Stimulated activated CD4-positive, alpha-beta T cell treated with anti-CD3 and anti-CD28 coated beads, TNF-alpha, amount 100 ng/mL, for 4 hours (primary cell): ENCODE measurements around the gene PKP4.
"Not testable (repeated sequence)": the region's sequence is repeated elsewhere in the genome, so short reads cannot be mapped to it uniquely, and the experiment has no call there.

Source experiments
- DNase-seq, 3 experiments: peaks; one replicate each; pipeline ENCODE4 v3.0.0-alpha.2; 2020; ENCODE audit warnings: low read depth in 3 of 3

The PKP4 gene

GRCh38 chr2:158472829-158473228 is 16.1 kb downstream of the PKP4 start:
- DNase-seq = not testable (repeated sequence)

- DNase-seq = not testable (repeated sequence)
Measured at GRCh38 chr2:158473300-158473699, 16.5 kb downstream of the PKP4 start.

GRCh38 chr2:158473719-158474392 is 17.1 kb downstream of the PKP4 start:
- DNase-seq = no peak

DNA sequence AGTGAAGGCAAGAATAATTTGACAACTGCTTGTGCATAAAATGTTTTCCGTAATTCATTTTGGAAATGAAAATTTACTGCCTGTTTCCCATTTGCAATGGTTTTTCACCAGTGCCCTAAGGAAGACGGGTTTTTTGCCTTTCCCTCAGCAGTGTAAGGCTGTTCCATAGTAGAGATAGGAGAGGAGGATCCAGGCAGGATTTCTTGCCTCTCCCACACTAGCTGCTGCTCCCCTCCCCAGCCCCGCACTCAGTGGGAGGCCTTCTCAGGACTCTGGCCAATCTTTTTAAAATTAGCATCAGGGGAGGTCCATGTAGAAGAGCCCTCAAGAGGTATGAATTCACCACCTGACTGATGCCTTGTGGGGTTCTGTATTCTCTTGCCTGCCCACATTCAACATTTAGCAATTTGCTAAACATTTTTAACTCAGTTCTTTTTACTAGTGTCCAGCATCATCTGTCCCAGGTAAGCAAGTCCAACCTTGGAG is 17.8 kb downstream of the PKP4 start:
- not testable (repeated sequence) for DNase-seq

DNA sequence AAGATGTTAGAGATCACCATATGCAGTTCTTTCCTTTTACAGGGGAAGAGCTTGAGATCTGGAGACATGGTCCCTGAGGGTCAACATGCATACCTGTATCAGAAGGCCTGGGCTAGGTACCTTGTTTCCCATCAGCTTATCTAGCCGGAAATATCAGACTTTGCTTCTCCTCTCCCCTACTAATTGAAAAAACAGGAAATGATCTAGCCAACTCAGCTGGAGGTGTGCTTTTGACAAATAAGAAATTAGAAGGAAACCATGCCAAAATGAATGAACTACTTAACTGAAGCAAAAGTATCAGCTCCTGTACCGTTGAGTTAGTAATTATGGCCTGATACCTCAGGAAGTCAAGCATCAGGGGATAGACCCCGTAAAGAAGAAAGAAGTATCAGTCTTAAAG is 20.4 kb downstream of the PKP4 start:
- no peak for DNase-seq

- no peak for DNase-seq
Measured at GRCh38 chr2:158478237-158478636, 21.5 kb downstream of the PKP4 start.

- DNase-seq = no peak
Measured at GRCh38 chr2:158478816-158479215, 22.1 kb downstream of the PKP4 start.

DNA sequence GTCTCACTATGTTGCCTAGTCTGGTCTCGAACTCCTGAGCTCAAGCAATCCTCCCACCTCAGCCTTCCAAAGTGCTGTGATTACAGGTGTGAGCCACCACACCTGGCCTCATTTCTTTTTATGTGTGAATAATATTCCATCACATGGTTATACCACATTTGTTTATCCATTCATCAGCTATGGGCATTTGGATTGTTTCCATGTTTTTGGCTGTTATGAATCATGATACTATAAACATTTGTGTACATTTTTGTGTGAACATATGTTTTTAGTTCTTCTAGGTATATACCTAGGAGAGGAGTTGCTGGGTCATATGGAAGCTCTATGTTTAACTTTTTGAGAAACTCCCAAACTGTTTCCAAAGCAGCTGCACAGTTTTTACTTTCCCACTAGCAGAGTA is 24.4 kb downstream of the PKP4 start:
- DNase-seq = no peak

GRCh38 chr2:158482594-158482993 is 25.8 kb downstream of the PKP4 start:
- no peak for DNase-seq

DNA sequence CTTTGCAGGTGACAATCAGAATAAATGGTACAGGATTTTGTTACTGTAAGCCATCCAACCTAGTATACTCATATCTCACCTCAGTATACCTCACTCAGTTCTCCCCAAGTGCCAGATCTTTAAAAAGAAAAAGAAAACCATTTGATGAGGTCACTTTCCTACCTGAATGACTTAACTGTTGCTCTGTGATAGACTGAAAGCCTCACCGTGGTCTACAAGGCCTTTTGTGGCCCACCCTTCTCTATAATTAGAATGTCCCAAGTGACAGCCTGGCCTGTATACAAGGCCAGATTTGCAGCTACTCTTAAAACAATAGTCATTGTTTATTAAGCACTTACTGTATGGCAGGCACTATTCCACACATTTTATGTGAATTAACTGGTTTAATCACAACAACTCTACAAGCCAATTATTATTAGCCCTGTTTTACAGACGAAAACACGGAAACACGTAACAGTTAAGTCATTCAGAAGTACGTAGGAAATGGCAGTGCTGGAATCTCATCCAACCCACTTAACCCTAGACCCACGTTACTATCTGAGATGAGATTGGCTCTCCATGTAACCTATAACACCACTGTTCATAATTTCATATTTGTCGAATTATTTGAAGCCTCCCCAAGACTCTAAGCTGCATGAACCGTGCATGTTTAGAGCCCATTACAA is 28.3 kb downstream of the PKP4 start:
- DNase-seq = no peak

- DNase-seq = no peak
Measured at GRCh38 chr2:158486150-158486969, 29.6 kb downstream of the PKP4 start.

- DNase-seq = no peak
Measured at GRCh38 chr2:158486970-158487325, 30.2 kb downstream of the PKP4 start.

DNA sequence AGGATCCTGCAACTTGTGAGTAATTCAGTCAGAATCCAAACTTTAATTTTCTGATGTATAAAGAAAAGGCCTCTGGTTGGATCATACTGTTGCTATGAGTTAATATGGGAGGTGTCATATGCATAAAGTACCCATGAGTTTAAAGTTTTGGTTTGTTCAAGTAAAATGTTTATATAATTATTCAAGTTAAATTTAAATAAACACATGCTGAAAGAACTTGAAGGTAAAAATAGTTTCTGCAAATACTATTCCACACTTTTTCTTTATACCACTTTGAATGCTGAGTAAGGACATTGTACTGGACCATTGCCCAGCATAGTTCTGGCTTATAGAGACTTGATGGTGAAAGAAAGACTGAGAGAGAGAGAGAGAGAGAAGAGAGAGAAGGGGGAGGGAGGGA is 30.7 kb downstream of the PKP4 start:
- DNase-seq = no peak

GRCh38 chr2:158488442-158489216 is 31.9 kb downstream of the PKP4 start:
- no peak for DNase-seq

DNA sequence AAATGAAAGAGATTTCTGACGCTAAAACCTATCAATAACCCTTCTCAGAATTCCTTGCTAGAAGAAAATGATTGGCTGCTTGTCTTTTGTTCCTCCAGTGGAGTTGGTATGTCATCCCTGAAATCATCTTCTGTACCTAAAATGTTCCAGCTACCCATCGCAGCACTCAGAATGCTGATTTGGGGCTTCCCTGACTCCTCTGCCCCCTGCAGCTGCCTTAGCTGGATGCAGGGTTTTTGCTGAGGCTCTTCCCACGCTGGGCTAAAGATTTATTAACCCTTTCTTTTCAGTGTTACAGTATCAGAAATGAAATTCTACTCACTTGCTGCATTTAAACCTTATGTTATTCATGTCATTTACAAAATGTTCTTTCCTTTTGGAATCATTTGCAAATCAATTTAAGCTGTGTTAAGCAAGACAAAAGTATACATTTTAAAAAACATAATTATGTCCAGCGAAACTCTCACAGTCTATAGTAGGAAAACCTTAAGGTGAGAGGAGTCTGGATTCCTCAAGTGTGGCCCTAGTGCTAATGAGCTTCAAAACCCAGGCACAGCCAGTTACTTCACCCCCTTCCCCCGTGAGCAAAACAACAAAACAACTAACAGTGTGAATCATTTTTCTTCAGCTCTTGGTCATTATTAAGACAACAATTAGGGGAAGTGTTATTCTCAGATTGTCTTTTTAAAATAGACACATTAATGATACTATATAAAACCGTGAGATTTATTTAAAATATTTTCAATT is 32.8 kb downstream of the PKP4 start:
- no peak for DNase-seq

DNA sequence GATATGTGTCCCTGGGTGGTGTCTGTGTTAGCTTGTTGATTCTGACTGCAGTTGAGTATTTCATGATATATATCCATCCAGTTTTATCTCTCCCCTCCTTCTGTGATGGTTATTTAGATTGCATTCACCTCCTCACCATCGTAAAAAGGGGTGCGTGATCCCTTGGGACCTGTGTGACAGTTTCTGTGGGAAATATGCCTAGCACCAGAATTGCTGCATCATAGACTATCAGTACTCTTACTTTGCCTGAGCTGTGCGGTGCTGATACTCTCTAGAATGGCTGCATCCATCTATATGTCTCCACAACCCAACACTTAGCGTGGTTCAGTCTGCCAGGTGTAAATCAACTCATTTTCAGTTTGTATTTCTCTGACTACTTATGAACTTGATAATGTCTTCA is 34.3 kb downstream of the PKP4 start:
- DNase-seq = no peak

DNA sequence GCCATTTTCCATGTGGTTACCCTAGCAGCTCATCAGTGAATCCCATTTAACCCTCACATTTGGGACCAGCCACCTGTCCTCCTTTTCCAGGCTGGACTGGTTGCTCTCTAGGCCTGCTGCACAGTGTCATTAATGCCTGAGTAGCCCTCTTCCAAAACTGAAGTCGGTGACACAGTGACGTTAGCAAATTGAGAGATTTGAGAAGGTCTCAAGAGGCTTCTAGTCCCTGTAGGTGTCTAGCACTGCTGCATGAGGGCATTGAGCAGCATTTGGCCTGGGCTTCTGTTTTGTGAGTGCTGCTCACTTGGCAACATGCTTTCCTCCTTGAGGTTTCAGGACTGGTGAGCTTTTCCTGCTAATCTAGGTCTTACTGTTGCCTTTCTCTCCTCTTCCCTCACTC is 36.7 kb downstream of the PKP4 start:
- DNase-seq = no peak

DNA sequence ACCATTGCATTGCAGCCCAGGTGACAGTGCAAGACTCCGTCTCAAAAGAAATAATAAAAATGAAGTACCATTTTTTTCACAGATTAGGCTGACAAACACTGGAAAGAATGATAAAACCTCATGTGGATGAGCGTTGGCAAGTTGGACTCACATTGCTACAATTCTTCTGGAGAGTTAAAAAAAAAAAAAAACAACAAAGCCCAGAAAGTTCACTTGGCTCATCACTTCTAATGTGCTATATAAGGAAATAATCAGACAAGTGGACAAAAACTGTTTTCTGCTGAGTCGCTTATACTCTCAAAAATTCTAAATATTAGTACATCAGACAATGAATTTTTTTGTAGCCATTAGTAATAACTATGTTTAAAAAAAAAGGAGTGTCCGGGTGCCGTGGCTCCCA is 38.4 kb downstream of the PKP4 start:
- no peak for DNase-seq

DNA sequence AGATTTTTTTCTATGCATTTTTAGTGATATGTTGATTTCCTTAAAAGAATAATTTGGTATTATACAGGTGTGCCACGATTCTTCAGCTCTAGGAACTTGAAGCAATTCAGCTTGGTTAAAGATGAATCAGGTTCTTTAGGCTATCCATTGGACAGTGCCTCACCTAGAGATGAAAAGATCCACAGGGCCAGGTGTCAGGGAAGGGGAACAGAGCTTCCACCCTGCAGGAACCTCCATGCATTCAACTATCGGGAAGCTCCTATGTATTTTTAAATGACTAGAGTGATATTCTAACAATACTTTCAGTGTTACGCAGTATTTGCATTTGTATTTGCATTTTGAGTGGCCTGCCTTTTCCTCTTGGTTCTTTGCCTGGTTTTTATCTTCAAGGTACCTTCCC is 40.2 kb downstream of the PKP4 start:
- no peak for DNase-seq

- no peak for DNase-seq
Measured at GRCh38 chr2:158497486-158497885, 40.7 kb downstream of the PKP4 start.

DNA sequence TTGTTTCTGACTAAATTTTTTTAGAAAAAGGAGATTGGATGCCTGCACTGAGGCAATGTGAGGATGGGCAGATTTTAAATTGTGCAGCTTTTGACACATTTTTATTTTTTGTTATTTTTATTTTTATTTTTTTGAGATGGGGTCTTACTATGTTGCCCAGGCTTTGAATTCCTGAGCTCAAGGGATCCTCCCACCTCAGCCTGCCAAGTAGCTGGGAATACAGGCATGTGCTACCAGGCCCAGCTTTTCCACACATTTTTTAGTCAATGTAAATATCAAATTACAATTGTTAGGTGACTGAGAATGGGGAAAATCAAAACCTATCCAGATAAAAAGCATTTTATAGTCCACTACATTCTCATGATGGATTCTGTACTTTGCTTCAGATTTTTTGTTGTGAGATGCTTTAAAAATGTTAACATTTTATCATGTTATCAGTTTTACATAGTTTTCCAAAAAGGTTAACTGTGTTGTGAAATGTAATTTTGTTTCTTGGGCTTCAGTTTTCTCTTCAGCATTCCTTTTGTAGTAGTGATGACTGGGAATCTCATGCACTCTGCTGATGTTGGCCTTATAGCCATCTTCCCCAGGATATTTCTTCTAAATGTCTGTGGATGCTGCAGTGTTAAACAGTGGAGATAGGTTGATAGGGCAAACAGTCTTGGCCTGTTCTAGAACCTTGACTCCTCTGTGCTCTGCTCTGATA is 41.4 kb downstream of the PKP4 start:
- DNase-seq = no peak
